Left ventricle myocardium superior (tissue), 1 donor: ENCODE data around the gene ZNF584. TPM values are rescaled to one million over a fixed set of nuclear protein-coding genes. Genes with fewer than 3 reads are reported as not detected.

Experiments used
- ATAC-seq: fragments of 200-7000 bp; cut with Tn5 transposase; one replicate; pipeline ENCODE4 v1.9.1; 2020; ENCODE audit warnings: mild to moderate bottlenecking, moderate library complexity
- DNase-seq: peaks from one replicate; pipeline ENCODE4 v3.0.0-alpha.2; 2020
- intact Hi-C: fragments of 100-400 bp; cut with micrococcal nuclease; formaldehyde crosslinking; loops from one replicate; pipeline ENCODE4 v1.11.0; 2022
- microRNA-seq: library from miRNA; unstranded; fragments of <30 nt; microRNA quantifications from one replicate; pipeline ENCODE4 v1.2.0, GENCODE V29; 2020; ENCODE audit warnings: borderline number of aligned reads
- total RNA-seq: library from RNA; stranded (reverse); fragmentation: NEBNext Ultra II Directional; extraction: Animal tissue kit (Norgen Biotek cat#: 25700); gene quantifications from one replicate; pipeline ENCODE4 v1.2.1, GENCODE V29; 2021
- donor health status: DM: no; HTN: yes; CAD: no; lungs with severe emphysema.

ZNF584 gene
- total RNA-seq, 1 donor from 2014 or later, result 17.8 TPM

DNA sequence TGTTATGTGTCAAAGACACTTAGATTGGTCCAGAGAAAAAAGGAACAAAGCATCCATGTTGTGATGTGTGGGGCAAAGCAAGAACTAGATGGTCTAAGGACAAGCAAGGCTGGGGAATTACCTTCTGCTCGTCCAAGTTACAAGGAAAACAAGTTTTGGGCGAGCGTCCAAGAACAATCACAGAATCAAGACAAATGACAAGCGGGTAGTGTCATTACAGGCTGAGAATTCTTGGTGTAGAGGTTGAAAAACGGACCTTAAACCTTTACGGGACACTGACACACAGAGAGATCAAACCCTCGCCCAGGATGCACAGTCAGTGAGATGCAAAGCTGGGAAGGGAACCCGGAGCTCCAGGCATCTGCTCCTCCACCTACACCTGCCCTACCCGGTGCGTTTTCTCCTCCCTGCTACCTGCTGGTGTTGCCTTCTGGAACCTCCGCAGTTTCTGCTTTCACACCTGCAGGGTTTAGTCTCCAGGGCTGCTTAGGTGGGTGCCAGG lies 42.5 kb downstream of the ZNF584 start:
- intact Hi-C loops, result no loop called here
- DNase-seq (no peak), ATAC-seq (no peak)

- intact Hi-C loops, result no loop called here
- DNase-seq (peak; percentile 98), ATAC-seq (peak; percentile 99)
Observed at GRCh38 chr19:58451358-58452101, 43.1 kb downstream of the ZNF584 start, which contains the start of gene ZNF324B. TSS of gene ZNF324B (plus strand) at chr19:58451622. CDS start at chr19:58453702, 2,080 bp downstream.

DNA sequence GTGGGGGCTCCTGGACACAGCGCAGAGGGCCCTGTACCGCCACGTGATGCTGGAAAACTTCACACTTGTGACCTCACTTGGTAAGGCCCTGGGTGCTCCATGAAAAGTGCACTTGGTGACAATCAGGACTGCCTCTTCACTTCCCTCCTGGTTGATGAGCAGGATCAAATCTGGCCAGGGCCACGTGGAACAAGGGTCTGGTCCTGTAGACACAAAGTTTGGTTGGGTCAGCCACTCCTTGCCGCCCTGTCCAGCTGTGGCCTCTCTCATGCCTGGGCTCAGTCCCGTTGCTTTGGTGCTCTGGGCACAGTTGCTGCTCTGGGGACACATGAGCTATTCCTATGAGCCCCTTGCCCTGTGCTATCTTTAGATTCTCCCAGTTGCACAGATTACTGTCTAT lies 45.3 kb downstream of the ZNF584 start:
- intact Hi-C loops, result no loop called here
- ATAC-seq (no peak), DNase-seq (no peak)

DNA sequence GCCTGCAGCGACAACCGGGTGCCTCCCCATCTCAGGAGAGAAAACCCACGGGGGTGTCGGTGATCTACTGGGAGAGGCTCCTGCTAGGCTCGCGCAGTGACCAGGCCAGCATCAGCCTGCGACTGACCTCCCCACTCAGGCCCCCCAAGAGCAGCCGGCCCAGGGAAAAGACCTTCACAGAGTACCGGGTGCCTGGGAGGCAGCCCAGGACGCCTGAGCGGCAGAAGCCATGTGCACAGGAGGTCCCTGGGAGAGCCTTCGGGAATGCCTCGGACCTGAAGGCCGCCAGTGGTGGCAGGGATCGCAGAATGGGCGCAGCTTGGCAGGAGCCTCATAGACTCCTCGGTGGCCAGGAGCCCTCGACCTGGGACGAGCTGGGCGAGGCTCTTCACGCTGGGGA lies 46.9 kb downstream of the ZNF584 start:
- no peak for ATAC-seq
- intact Hi-C loops, result no loop called here
- DNase-seq, result no peak

- ATAC-seq (no peak), DNase-seq (no peak)
- intact Hi-C loops, result no loop called here
Observed at GRCh38 chr19:58456111-58456510, 47.7 kb downstream of the ZNF584 start.

DNA sequence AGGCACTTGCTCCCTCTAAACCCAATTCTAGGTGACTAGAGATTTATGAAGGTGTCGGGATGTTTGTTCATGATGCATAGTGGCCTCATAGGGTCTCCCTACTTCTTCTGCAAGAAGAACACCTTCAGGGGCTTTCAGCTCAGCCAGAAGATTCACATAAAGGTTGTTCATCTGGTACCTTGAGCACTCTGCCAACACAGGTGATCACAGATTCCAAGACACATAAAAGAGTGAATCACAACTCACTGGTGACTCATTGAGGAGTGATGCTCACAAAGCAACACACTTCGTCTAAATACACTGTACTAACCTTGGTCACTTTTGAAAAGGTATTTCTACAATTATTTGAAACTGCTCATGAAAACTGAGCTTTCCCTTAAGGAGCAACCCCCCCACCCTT lies 51.6 kb downstream of the ZNF584 start:
- ATAC-seq (no peak), DNase-seq (no peak)
- intact Hi-C loops, result no loop called here

GRCh38 chr19:58466089-58466759 lies 57.8 kb downstream of the ZNF584 start:
- ATAC-seq, result peak; percentile 22
- no peak for DNase-seq
- intact Hi-C loops, result no loop called here

DNA sequence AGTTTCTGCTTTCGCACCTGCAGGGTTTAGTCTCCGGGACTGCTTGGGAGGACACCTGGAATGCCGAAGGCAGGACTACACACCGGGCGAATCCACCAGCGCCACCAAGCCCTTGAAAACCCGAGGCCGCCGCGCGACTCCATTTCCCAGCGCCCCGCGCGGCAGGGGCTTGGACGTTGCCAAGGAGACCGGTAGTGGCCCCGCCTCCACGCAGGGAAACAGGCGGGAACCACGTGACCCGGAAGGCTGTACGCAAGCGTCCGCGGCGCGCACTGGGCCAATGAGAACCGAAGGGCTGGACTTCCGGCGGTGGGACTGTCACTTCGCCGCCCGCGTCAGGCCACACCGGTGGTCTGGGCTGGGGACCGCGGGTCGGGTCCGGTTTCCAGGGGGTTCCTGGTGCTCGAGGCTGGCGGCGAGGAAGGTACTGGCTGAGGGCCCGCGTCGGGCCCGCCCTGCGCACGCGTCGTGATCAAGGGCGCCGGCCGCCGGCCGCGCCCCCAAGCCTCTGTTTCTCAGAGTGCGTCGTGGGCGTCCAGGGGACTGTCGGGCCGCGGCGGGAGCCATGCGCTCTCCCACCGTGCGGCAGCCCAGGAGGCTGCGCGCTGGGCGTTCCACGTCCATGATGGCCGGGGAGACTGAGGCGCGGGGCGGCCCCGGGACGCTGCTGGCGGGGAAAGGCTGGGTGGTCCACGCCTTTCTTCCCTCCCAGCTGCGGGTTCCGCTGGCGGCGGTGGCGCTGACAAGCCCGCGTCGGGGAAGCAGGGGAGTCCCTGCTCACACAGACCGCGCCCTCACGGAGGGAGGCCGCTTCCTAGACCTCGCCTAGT lies 58.5 kb downstream of the ZNF584 start, which contains the start of gene ZNF324:
Gene ZNF324 (plus strand): TSS at position 321 of the 830 bp plus-strand sequence. CDS start 2,106 bp downstream, outside the sequence.
- DNase-seq (peak; percentile 99), ATAC-seq (peak; percentile 98)
- intact Hi-C loops, result no loop called here

Small RNA genes lying within 50 kb of the gene (microRNA-seq; reads per million reads assigned to microRNA genes)
- not detected for gene MIR4754

Other genes starting within 250 kb of the ZNF584 start
- 18.6 TPM for gene ZNF274, start 225.6 kb upstream of the ZNF584 start, total RNA-seq
- gene ZNF544, start 179.7 kb upstream of the ZNF584 start, total RNA-seq, result 24.6 TPM
- gene ZNF8, start 129.7 kb upstream of the ZNF584 start, total RNA-seq, result 4.8 TPM
- gene ERVK3-1, start 103.3 kb upstream of the ZNF584 start, total RNA-seq, result 18.4 TPM
- gene ZSCAN22, start 81.7 kb upstream of the ZNF584 start, total RNA-seq, result 1.5 TPM
- 5.7 TPM for gene A1BG, start 55.2 kb upstream of the ZNF584 start, total RNA-seq
- gene ZNF497, start 45.9 kb upstream of the ZNF584 start, total RNA-seq, result 0.55 TPM
- 0.37 TPM for gene ZNF837, start 27.6 kb upstream of the ZNF584 start, total RNA-seq
- 483 TPM for gene RPS5, start 21.4 kb upstream of the ZNF584 start, total RNA-seq
- not detected for gene RNF225, start 13.0 kb upstream of the ZNF584 start, total RNA-seq
- 5.6 TPM for gene ZNF132, start 31.5 kb downstream of the ZNF584 start, total RNA-seq
- 3.7 TPM for gene ZNF324B, start 43.0 kb downstream of the ZNF584 start, total RNA-seq
- gene ZNF324, start 58.4 kb downstream of the ZNF584 start, total RNA-seq, result 5.0 TPM
- 4.6 TPM for gene ZNF446, start 67.7 kb downstream of the ZNF584 start, total RNA-seq
- gene SLC27A5, start 103.3 kb downstream of the ZNF584 start, total RNA-seq, result 4.3 TPM
- gene ZBTB45, start 111.2 kb downstream of the ZNF584 start, total RNA-seq, result 10.4 TPM
- gene TRIM28, start 135.4 kb downstream of the ZNF584 start, total RNA-seq, result 152 TPM
- gene CHMP2A, start 146.5 kb downstream of the ZNF584 start, total RNA-seq, result 134 TPM
- 144 TPM for gene UBE2M, start 150.0 kb downstream of the ZNF584 start, total RNA-seq
- 11.3 TPM for gene MZF1, start 164.7 kb downstream of the ZNF584 start, total RNA-seq